GM19035 (cell line): ENCODE measurements around the gene CCDC6.

Source experiments
- ATAC-seq: cut with Tn5 transposase; IDR thresholded peaks from one replicate; pipeline ENCODE4 v1.9.1; 2021; ENCODE audit not compliant: unreplicated experiment

Gene CCDC6

DNA sequence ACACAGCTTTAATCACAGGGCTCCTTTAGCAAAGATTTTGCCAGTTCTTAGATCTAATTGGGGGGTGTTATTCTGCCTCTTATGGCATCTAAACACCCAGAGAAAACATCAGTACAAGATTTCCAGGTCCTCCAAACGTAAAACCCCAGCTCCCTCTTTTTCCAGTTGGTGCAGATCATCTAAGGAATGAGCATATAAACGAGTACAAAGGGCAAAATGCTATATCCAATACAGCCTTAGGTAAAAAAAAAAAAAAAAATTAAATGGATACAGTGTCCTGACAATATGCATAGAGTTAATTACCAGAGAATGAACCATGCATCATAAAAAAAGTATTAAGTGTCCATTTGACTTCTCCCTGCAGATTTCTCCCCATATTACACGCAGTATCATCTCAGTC lies 50.3 kb downstream of the CCDC6 start:
- no peak for ATAC-seq

DNA sequence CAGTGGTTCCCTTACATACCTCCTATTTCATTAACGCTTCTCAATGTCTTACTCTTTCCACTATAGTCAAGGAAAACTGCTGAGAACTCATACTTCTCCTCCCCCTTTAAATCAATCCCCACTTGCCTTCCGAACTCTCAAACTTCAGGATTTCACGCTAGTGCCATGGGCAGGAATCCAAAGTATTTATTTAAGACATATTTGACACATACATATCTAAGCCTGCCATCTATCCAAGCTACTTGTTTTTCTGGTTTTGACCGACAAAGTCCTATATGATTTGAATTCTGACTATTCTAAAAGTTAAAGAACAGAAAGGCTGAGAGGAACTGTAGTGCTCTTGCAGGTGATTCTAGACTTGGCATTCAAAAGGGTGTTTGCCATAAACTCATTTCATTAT lies 51.8 kb downstream of the CCDC6 start:
- ATAC-seq: no peak

DNA sequence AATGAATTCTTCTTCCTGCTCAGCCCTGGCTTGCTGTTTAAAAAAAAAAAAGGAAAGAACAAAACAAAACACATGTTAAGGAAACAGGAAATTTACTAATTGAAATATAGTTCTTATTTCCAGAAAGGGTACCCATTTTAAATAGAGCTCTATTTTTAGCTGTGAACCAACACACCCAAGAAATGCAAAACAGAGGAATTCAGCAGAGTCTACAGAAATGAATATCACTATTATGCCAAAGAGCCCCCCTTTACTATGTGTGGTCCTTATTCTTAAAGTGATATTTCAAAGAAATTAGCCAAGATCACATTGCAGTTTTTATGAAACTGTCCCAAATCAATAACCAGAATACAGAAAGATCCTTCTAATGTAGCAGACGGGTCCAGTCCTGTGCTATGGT lies 53.7 kb downstream of the CCDC6 start:
- no peak for ATAC-seq

- no peak for ATAC-seq
Observed at GRCh38 chr10:59851864-59852263, 54.5 kb downstream of the CCDC6 start.

GRCh38 chr10:59847888-59848287 lies 58.5 kb downstream of the CCDC6 start:
- no peak for ATAC-seq

DNA sequence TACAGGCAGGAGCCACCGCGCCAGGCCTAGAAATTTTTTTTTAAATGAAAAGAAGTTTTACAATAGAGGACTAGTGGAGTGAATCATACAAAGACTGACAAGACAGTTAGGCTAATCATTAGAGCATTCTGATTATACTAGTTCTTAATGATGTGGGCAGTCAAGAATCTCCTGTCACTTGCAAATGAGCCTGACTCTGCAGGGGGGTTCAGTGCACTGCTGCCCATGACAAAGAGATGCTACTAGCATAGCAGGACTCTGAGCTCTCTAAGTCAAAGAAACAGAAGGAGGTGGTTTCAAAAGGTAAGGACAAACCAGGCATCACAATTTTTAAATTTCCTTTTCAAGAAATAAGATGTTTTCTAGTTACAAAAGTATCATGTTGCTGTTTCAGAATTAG lies 59.0 kb downstream of the CCDC6 start:
- no peak for ATAC-seq

GRCh38 chr10:59844436-59844835 lies 61.9 kb downstream of the CCDC6 start:
- ATAC-seq: no peak

DNA sequence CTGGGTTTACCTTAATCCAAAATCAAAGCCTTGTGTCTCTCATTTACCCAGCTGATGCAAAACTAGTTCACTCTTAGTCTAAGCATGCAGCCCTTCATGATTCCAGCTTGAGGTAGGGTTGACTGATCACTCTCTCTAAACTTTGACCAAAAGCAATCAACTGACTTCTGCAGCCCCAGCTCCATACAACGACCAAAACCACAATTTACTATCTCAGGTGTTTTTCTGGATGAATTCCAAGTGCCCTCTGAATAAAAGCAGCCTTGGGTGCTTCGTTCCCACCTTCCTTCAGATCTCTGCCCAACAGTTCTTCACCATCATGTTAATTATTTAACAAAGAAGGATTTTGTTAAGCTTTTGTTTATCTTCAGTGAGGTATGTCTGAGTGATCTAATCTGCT lies 62.6 kb downstream of the CCDC6 start:
- ATAC-seq: no peak

- no peak for ATAC-seq
Observed at GRCh38 chr10:59839576-59839975, 66.8 kb downstream of the CCDC6 start.

GRCh38 chr10:59838085-59838789 lies 68.1 kb downstream of the CCDC6 start:
- ATAC-seq: no peak

DNA sequence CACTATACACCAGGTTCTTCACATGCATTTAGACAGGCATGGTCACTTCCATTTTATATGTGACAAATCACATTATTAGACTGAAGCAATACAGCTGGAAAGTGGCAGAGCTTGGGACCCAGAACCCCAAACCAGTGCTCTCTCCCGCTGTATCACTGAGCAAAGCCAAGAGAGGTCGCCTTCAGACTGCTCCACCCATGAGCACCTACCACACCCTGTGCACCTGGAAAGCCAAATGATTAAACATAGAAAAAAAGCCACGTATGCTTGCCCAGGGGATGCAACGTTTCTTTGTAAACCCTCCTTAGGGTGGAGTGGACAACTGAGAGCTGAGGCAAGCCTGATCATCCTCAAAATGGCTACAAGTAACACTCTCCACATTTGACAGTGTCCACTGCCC lies 72.5 kb downstream of the CCDC6 start:
- no peak for ATAC-seq

DNA sequence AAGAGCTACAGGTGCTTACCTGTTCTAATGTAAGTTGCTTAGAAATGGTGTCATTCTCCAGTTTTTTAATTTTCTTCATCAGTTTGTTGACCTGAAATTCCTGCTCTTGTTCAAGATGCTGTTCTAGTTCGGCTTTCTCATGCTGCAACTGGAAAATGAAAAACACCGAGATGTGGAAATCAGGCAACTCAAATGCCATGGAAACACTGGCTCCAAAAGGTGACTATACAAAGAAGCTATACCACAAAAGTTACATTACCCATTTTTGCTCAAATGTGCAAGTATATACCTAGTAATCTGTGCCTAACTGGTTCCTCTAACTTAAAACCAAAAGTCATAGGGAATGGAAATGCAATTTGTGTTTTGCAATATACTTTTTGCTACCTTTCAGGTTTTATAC lies 73.8 kb downstream of the CCDC6 start:
- no peak for ATAC-seq

DNA sequence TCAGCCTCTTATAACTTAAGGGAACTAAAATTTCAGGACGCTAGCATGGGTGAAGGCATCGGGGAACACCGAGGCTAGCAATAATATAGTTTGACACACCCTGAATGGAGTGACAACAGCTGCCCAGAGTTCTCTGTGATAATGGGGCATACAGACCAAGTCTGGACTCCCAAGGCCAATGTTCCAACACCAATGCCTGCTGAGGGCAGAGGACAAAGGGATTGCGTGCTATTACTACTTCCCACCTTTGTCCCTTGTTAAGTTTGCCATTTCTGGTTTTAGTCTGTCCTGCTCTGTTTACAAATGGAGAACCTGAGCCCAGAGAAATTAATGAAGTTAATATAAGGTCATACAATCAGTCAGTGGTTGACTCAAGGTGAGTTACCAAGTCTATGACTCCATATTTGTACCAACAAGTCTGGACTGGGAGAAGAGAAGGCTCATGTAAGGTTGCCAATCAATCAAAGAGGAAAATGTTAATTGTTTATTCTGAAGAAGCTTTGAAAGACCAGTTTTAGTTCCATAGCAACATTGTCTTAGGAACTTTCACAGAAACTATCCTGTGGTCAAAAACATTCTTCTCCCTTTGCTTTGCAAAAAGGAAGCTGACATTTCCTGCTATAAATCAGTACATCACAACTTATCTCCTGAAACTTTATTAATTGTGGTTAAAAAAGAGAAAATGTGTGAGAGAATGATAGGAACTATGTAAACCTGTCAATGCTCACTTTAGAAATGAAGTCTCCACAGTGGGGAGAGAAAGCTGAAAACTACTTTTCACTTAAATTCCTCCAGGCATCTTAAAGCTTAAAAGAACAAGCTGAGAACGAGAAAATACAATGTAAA lies 74.5 kb downstream of the CCDC6 start:
- ATAC-seq: no peak

DNA sequence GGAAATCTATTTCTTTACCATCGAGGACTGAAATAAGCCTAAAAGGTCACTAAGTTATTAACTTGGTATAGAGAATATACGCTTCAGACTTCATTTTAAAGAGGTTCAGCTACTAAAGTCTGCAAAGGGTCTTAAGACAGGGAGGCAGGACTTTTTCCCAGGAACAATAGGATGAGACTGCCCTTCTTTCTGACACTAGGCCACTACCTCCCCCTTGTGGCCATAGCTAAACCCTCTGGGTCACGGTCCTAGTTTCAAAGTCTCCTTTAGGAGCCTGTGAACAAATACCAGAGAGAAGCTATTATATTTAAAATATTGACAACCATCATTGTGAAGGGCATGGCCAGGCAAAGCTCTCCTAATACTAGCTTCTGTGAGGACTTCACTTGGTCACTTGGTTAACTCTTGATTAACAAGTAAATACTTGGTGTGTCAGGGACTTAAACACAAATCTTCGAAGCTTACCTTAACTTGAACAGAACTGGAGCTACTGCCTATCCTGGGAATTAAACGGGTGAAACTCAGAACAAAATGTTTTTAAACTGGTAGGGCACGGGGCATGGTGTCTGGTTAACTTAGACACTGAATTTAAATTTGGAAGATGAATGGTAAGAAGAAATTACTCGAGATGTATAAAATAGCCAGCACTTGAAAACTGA lies 75.6 kb downstream of the CCDC6 start:
- ATAC-seq: no peak

DNA sequence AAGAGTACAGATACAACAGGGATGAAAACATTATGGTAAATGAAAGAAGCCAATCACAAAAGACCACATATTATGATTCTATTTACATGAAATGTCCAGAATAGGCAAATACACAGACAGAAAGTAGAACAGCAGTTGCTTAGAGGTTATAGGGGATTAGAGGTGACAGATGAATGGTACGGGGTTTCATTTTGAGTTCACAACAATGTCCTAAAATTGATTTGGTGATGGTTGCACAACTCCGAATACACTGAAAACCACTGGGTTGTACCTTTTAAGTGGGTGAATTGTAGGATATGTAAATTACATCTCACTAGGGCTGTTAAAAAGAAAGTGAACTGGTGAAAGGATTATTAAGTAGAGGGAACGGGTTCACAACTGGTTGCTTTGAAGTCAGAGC lies 76.8 kb downstream of the CCDC6 start:
- ATAC-seq: peak; percentile 76

DNA sequence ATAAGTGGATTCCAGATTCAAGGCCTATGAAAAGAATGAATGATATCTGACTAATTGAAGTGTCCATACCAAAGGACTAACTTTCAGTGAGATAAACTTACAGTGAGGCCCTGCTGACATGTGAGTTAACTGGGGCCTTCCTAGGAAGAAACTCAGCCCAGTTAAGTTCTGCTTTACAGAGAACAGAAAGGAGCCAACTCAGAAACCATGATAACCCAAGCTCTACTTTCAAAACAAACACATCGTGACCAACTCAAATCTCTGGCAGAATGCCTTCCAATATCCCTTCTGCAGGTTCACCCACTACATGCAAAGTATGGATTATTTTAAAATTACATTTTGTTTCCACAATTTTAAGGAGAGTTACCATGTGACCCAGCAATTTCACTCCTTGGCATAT lies 77.3 kb downstream of the CCDC6 start:
- no peak for ATAC-seq

GRCh38 chr10:59825932-59826331 lies 80.4 kb downstream of the CCDC6 start:
- no peak for ATAC-seq

DNA sequence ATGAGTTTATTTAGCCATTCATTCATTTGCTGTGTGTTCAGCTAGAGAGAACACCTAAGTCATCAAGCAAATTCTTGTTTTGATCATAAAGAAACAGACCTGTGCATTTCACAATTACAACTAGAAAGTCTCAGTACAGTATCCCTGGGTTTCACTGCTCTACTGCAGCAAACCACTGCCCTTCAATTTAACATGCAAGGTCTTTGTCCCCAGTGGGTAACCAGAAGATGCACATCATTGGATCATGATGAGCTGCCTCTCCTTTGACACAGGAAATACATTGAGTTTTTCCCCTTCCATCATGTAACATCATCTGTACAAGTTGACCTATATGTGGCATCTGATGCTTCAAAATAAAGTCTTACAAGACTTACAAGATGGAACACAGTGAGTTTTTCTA lies 82.6 kb downstream of the CCDC6 start:
- ATAC-seq: no peak

DNA sequence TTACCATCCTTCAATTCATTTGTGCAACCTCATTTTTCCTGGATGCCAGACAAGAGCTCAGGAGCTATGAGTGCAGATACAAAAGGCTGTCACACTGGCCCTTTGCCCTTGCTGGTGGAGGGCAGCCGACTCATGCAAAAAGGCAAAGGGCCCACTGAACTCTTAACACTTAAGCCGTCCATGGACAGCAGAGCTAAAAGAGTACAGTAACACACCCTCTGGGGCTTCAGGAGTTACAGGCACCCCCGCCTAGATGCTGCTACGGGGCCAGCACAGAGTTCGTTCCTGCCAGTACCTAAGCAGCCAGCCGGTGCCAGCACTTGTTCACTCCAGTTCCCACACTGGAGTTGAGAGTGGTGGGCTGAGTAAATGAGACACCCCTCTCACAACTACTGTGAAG lies 83.2 kb downstream of the CCDC6 start:
- ATAC-seq: no peak

DNA sequence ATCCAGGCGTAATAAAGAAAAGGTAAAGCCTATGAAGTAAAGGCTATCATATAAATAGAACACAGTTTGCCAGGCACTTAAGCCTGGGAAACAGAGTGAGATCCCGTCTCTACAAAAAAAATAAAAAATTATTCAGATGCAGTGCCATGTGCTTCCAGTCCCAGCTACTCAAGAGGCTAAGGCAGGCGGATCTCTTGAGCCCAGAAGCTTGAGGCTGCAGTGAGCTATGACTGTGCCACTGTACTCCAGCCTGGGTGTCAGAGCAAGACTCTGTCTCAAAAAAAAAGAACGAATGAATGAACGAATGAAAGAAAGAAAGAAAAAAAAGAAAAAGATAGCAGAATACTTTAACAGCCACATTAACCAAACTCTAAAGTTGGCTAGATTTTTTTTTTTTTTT lies 85.9 kb downstream of the CCDC6 start:
- ATAC-seq: no peak

- no peak for ATAC-seq
Observed at GRCh38 chr10:59819683-59820082, 86.7 kb downstream of the CCDC6 start.

DNA sequence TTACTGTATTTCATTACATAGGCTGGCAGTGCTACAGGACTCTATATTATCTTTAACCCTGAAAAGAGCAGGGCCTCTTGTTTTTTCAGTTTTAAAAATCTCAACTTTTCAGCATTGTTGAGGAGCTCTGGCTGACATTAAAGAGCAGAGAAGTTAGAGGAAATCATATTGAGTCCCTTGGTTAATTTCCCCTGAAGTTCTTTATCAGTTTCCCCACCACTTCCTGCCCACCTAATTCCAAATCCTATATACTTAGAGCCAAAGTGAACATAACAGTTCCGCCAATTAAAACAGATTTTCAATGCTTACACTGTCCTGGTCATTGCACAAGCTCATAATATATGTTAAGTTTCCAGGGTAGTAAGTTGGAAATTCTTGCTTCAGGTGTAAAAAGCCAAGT lies 87.1 kb downstream of the CCDC6 start:
- no peak for ATAC-seq
